Tibial artery (tissue), 4 donors: Measurements from ENCODE around the gene PRPSAP1.

Source experiments
- DNase-seq, 2 donors: peaks; one replicate each; pipeline ENCODE4 v3.0.0-alpha.2; 2019
- H3K27ac ChIP-seq, 2 donors: fragments of 200-600 bp; sonication (generic) in 1 of 2; 1 replicate in 1 of 2; 2 replicates in 1 of 2; pipeline ENCODE4 v1.5.1; 2018 to 2019; ENCODE audit warnings: mild to moderate bottlenecking in 1 of 2
- H3K27me3 ChIP-seq, 2 donors: fragments of 200-600 bp; sonication (generic) in 1 of 2; one replicate each; pipeline versions ENCODE4 v1.5.1 to v1.6.0; 2016 to 2019
- H3K36me3 ChIP-seq, 3 donors: fragments of 200-600 bp; sonication (generic) in 2 of 3; one replicate each; pipeline ENCODE4 v1.5.1; 2016 to 2019; ENCODE audit warnings: mild to moderate bottlenecking in 2 of 3
- H3K4me1 ChIP-seq, 4 donors: fragments of 200-600 bp; sonication (generic) in 2 of 4; 1 replicate in 3 of 4; 2 replicates in 1 of 4; pipeline ENCODE4 v1.5.1; 2016 to 2019
- H3K4me3 ChIP-seq, 2 donors: fragments of 200-600 bp; sonication (generic) in 1 of 2; 1 replicate in 1 of 2; 2 replicates in 1 of 2; pipeline ENCODE4 v1.5.1; 2018 to 2019; ENCODE audit warnings: mild to moderate bottlenecking in 2 of 2
- H3K9me3 ChIP-seq, 3 donors: fragments of 200-600 bp; sonication (generic) in 1 of 3; one replicate each; pipeline ENCODE4 v1.5.1; 2016 to 2019
- CTCF ChIP-seq, 2 experiments: fragments of 200-600 bp in 1 of 2; fragments of 450-650 bp in 1 of 2; IDR thresholded peaks; one replicate each; pipeline ENCODE4 v1.5.1; 2017 to 2019; ENCODE audit warnings: antibody characterized with exemption in 2 of 2, mild to moderate bottlenecking in 1 of 2, moderate library complexity in 1 of 2
- intact Hi-C: fragments of 100-400 bp; cut with DNase I; formaldehyde crosslinking; loops from one replicate; pipeline ENCODE4 v1.15.0; 2023; ENCODE audit warnings: low total_unique reads

The PRPSAP1 gene

GRCh38 chr17:76266244-76266938 is 87.3 kb downstream of the PRPSAP1 start:
- DNase-seq, result peak in 1 of 2 donors; percentile 57
- H3K4me3 ChIP-seq, result peak overlapping the region; percentile 62 to 91
- no peaks in the 10 kb centered on the region for H3K9me3 ChIP-seq
- TF ChIP-seq CTCF (IDR thresholded peaks at IDR 0.05), result no peak
- peak overlapping the region; percentile 77 to 85 for H3K27ac ChIP-seq
- peaks cover 0 to 59% (median 40%) of the 10 kb centered on the region in 4 donors for H3K4me1 ChIP-seq
- peaks cover 0 to 28% (median 24%) of the 10 kb centered on the region in 3 donors for H3K36me3 ChIP-seq
- intact Hi-C loops, result no loop called here
- H3K27me3 ChIP-seq, result no peaks in the 10 kb centered on the region

- Histone ChIP-seq H3K4me3 (peak overlapping the region; percentile 62 to 91), H3K27me3 (no peaks in the 10 kb centered on the region), H3K9me3 (no peaks in the 10 kb centered on the region), H3K36me3 (peaks cover 0 to 26% (median 21%) of the 10 kb centered on the region in 3 donors), H3K27ac (peak overlapping the region; percentile 77 to 85), H3K4me1 (peaks cover 0 to 53% (median 36%) of the 10 kb centered on the region in 4 donors)
- intact Hi-C loops, result no loop called here
- no peak for TF ChIP-seq CTCF (IDR thresholded peaks at IDR 0.05)
- DNase-seq, result peak; percentile 63 to 86
These were observed 88.0 kb downstream of the PRPSAP1 start for GRCh38 chr17:76265624-76266243.

- Histone ChIP-seq H3K27me3 (no peaks in the 10 kb centered on the region), H3K9me3 (no peaks in the 10 kb centered on the region), H3K27ac (peak within 1 kb of the TSS; percentile 77 to 85), H3K4me1 (peaks cover 0 to 47% (median 35%) of the 10 kb centered on the region in 4 donors), H3K4me3 (peak within 1 kb of the TSS; percentile 62 to 91), H3K36me3 (peaks cover 0 to 19% (median 14%) of the 10 kb centered on the region in 3 donors)
- intact Hi-C loops, result no loop called here
- peak; percentile 100 for DNase-seq
- TF ChIP-seq CTCF (IDR thresholded peaks at IDR 0.05), result peak in 1 of 2 experiments; percentile 55
These were observed 88.7 kb downstream of the PRPSAP1 start, which contains the start of gene UBALD2 for GRCh38 chr17:76264755-76265623. Gene UBALD2 (plus strand): TSS chr17:76265348. CDS start chr17:76265506, 158 bp downstream.

- H3K4me3 ChIP-seq, result peak overlapping the region in 1 of 2 donors; percentile 21
- H3K27ac ChIP-seq, result peak overlapping the region; percentile 60 to 66
- H3K27me3 ChIP-seq, result no peaks in the 10 kb centered on the region
- peaks cover 0 to 43% (median 33%) of the 10 kb centered on the region in 4 donors for H3K4me1 ChIP-seq
- intact Hi-C loops, result no loop called here
- no peak for DNase-seq
- no peaks in the 10 kb centered on the region for H3K9me3 ChIP-seq
- no peak for TF ChIP-seq CTCF (IDR thresholded peaks at IDR 0.05)
- peaks cover 0 to 14% (median 11%) of the 10 kb centered on the region in 3 donors for H3K36me3 ChIP-seq
These were observed 89.3 kb downstream of the PRPSAP1 start for GRCh38 chr17:76264425-76264754.

- no peaks in the 10 kb centered on the region for H3K9me3 ChIP-seq
- DNase-seq, result no peak
- no peaks in the 10 kb centered on the region for H3K27me3 ChIP-seq
- intact Hi-C loops, result no loop called here
- H3K4me1 ChIP-seq, result peaks cover 0 to 38% (median 28%) of the 10 kb centered on the region in 4 donors
- peak overlapping the region; percentile 60 to 66 for H3K27ac ChIP-seq
- TF ChIP-seq CTCF (IDR thresholded peaks at IDR 0.05), result no peak
- H3K36me3 ChIP-seq, result peaks cover 0 to 9% (median 7%) of the 10 kb centered on the region in 3 donors
- H3K4me3 ChIP-seq, result no peak overlapping the region
These were observed 89.8 kb downstream of the PRPSAP1 start for GRCh38 chr17:76263896-76264295.
